Head of caudate nucleus (tissue), 42 donors: ENCODE data around the gene NUP214.
"Not testable (repeated sequence)": the region's sequence is repeated elsewhere in the genome, so short reads cannot be mapped to it uniquely, and the experiment has no call there.

Source experiments
- DNase-seq, 42 donors: peaks; one replicate each; pipeline versions ENCODE4 v3.0.0 to v3.0.0-alpha.2; 2020 to 2021; ENCODE audit warnings: mixed read lengths in 7 of 42
- intact Hi-C: fragments of 100-400 bp; cut with DNase I; formaldehyde crosslinking; loops from one replicate; pipeline ENCODE4 v1.15.0; 2022

Gene NUP214

DNA sequence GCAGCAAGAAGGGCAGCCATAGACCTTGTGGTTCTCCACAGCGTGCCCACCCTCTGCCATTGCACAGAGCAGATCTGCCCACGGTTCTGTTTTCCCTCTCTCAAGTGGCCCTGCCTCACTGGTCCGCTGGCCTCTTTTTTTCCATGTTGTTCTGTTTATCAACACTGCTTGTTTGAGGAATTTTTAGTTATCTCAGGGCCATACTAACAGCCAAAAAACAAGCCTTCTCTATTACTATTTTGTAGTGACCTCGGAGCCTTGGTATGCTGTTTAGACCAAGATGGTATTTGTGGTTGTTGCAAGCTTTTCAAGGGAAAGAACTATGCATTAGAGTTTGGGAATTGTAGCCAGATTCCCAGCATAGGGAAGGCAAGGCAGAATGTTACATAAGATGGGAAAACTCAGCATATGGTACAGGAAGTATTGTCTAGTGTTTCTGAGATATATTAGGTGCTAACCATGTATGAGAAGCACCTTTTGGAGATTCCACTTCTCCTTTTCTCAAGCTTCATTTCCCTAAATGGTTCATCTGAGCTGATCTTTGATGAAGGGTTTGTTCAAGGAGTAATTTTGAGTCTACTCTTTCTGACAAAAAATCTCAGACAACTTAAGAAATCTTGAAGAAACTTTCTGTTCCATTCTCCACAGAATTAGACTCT is 54.3 kb downstream of the NUP214 start:
- intact Hi-C loops = loop anchor here (5.0 kb wide), 1 partner anchor 158 kb away; no protein-coding TSS in a partner anchor
- no peak for DNase-seq

DNA sequence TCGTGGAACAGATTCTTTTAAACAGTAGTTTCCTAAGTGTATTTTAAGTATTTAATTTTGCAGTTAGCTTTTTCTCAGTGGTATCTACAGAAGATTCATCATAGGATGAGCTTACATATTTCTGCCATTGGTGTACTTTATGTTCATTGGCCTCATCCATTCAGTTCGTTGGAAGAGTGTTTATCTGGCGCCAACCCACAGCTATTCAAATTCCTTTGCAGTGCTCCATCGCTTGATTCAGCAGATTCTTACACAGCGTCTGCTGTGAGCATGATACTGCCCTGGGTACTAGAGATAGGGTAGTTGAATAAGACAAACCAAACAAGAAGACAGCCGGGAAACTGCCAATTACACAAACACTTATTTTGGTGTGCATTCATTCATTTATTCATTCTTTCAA is 55.1 kb downstream of the NUP214 start:
- intact Hi-C loops = no loop called here
- no peak for DNase-seq

DNA sequence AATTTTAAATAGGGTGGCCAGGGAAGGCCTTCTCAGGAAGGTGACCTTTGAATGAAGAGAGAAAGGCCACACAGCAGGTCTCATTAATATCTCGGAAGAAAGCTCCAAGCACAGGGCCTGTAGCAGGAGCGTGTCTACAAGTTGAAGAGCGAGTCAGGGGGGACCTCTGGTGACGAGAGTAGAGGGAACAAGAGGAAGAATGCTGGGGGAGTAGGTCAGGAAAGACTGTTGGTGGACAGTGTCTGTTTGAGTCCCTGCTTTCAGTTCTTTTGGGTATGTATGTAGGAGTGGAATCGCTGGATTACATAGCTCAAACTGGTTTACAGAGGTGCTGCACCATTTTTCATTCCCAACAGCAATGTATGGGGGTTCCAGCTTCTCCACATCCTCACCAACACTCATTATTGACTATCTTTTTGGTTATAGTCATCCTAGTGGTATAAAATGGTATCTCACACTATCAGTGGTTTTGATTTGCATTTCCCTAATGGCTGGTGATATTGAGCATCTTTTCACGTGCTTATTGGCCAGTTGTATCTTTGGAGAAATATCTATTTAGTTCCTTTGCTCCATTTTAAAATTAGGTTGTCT is 55.8 kb downstream of the NUP214 start:
- no peak for DNase-seq
- intact Hi-C loops = no loop called here

DNA sequence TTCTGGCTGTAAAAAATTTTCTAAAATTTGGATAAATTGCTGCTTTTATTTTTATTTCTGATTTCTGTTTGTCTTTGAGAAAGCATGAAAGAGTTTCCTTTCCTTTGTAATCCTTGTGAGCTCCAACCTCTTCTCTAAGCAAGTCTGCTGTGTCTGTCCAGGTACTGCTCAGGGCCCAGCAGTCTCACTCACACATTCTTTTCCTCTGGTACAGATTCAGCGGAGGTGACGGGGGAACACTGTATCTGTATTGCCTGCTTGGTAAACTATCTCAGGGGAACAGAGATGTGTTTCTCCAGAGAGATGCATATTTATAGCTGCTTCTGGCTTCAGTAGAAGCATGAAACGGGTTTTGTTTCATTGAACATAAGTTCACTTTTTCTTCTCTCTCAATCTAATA is 60.5 kb downstream of the NUP214 start:
- intact Hi-C loops = no loop called here
- no peak for DNase-seq

DNA sequence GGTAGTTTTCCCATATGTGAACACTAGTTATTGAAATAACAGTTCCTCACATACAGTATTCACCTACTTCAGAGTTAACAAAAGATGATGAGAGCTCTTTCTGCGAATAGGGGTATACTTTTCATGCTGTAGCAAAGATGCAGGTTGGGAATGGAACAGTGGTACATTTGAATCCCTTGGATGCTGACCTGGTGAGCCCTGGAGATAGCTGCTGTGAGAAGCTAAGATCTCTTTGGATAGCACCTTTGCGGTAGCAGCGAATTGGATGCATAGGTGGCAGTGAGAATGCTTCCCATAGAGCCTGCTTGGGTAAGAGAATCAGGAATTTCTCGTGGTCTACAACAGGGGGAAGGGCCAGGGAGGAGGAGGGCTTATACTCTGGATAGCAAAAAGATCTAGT is 61.2 kb downstream of the NUP214 start:
- no peak for DNase-seq
- intact Hi-C loops = no loop called here

DNA sequence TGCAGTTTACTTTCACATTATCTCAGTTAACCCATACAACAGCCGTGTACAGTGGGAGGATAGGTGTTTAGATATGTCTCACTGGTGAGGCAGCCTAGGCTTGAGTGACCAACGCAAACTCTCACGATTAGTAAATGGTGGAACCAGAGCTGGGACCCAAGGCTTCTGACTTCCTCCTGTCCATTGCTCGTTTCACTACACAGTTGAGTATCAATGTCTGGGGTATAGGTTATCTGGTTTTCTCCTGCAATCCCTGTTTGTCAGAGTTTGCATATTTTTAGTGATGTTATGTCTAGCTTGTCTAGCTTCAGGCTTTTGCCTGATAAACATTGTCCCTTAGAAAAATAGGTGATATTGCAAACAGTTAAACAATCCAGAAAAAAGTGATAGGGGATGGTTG is 62.6 kb downstream of the NUP214 start:
- no peak for DNase-seq
- intact Hi-C loops = no loop called here

DNA sequence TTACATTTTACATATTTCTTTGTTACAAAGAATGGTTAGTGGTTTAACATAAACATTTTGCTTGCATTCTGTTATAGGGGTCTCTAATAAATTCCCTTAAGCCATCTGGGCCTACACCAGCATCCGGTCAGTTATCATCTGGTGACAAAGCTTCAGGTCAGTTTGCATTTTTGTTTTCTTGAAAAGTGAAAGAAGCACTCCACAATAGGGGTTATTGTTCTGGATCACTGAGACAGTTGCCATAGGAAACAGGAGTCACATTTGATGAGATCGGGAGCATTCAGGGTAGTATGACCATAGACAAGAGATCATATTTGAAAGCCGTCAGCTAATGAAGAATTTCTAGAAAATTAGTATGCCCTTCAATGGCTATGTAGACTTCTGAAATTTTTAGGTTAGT is 63.6 kb downstream of the NUP214 start:
- intact Hi-C loops = no loop called here
- no peak for DNase-seq

DNA sequence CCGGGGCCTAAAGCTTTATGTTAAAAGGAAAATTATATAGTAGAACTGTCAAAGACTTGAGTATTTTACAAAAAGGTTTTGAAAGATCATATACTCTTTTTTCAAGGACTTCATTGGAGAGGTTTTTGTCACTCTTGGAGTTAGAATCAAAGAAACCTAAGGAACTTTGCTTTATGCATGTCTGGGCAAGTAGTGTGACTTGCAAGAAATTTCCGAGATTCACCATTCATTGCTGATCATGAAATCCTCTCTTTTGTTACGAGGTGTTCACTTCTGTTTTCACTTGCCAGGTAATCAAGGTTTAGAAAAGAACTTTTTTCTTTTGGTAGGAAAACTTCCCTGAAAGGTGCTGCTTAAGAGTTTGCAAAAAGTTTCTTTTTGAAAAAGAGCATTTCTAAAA is 64.8 kb downstream of the NUP214 start:
- intact Hi-C loops = no loop called here
- DNase-seq = no peak

DNA sequence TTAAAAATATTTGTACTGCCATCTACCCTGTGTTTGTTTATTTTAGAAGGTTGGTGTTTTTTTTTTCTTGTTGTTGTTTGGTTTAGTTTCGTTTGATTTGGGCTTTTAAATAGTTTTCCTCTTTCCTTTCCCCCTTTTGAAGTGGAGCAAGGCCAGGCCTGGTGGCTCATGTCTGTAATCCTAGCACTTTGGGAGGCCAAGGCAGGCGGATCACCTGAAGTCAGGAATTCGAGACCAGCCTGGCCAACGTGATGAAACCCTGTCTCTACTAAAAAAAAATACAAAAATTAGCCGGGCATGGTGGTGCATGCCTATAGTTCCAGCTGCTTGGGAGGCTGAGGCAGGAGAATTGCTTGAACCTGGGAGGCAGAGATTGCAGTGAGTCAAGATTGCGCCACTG is 65.6 kb downstream of the NUP214 start:
- DNase-seq, intact Hi-C loops: not testable (repeated sequence)

DNA sequence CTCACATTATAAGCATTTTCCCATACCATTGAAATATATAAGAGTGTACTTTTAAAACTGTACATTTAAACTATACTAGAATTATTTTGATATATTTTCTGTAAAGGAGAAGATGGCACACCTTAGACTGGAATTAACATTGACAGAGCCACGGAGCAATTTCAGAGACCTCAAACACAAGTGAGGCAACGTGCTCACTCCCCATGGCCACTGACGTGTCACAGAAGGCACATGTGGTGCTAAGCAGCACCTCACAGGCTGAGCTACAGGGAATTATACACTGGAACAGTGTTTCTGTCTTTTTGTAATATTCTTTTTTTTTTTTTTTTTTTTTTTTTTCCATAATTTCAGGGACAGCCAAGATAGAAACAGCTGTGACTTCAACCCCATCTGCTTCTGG is 66.5 kb downstream of the NUP214 start:
- intact Hi-C loops = no loop called here
- no peak for DNase-seq

DNA sequence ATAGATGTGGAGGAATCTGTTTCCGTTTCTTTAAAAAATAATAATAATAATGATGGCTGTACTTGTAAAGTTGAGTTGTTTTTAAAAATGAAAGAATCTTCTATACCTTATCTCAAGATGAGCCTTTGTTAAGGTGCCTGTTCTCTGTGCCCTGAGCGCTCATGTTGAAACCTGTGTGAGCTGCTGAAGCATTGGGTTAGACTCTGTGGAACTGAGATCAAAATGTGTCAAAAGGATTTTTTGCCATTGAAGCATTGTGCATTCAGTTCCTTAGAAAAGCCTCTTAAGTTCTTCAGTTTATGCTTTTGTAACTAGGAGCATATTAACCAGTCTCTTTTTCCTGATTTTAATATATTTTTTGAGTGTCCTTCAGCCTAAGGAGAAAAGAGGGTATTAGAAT is 67.7 kb downstream of the NUP214 start:
- DNase-seq = no peak
- intact Hi-C loops = no loop called here

DNA sequence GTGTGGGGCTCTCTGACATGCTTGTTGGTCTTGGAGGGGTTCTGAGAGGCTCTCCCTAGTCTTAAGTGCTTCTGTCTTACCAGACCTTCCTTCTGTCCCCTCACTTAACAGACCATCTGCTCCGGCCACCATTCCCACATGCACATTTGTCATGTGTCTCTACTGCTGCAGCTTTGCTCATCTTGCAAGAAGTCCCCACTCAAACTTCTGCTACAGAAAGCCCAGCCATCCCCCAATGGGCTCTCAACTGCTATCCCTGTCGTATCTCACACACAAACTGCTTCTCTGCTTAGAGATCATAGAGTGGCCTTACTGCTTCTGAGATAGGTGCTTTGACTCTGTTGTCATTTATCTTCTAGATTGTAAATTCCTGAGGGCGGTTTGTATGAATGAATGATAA is 69.4 kb downstream of the NUP214 start:
- intact Hi-C loops = no loop called here
- no peak for DNase-seq

DNA sequence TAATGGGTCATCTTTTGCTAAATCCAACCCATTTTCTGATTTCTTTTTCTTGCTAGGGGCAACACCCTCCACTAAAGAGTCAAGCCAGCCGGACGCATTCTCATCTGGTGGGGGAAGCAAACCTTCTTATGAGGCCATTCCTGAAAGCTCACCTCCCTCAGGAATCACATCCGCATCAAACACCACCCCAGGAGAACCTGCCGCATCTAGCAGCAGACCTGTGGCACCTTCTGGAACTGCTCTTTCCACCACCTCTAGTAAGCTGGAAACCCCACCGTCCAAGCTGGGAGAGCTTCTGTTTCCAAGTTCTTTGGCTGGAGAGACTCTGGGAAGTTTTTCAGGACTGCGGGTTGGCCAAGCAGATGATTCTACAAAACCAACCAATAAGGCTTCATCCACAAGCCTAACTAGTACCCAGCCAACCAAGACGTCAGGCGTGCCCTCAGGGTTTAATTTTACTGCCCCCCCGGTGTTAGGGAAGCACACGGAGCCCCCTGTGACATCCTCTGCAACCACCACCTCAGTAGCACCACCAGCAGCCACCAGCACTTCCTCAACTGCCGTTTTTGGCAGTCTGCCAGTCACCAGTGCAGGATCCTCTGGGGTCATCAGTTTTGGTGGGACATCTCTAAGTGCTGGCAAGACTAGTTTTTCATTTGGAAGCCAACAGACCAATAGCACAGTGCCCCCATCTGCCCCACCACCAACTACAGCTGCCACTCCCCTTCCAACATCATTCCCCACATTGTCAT is 72.0 kb downstream of the NUP214 start:
- intact Hi-C loops = no loop called here
- peak in 3 of 42 donors; percentile 13 to 45 (median 26) for DNase-seq

DNA sequence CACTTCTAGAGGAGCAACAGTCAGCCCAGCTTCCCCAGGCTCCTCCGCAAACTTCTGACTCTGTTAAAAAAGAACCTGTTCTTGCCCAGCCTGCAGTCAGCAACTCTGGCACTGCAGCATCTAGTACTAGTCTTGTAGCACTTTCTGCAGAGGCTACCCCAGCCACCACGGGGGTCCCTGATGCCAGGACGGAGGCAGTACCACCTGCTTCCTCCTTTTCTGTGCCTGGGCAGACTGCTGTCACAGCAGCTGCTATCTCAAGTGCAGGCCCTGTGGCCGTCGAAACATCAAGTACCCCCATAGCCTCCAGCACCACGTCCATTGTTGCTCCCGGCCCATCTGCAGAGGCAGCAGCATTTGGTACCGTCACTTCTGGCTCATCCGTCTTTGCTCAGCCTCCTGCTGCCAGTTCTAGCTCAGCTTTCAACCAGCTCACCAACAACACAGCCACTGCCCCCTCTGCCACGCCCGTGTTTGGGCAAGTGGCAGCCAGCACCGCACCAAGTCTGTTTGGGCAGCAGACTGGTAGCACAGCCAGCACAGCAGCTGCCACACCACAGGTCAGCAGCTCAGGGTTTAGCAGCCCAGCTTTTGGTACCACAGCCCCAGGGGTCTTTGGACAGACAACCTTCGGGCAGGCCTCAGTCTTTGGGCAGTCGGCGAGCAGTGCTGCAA is 72.8 kb downstream of the NUP214 start:
- intact Hi-C loops = no loop called here
- DNase-seq = no peak

DNA sequence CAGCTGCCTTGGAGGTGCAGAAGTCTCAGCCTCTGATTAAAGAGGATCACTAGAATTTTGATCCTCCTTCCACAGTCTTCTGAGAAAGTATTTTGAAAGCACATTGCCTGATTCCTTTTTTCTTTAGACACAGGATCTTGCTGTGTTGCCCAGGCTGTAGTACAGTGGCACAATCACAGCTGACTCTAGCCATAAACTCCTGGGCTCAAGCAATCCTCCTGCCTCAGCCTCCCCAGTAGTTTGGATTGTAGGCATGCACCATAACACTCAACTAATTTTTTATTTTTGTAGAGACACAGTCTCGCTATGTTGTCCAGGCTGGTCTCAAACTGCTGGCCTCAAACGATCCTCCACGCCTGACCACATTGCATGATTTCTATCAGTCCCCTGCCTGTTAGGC is 76.5 kb downstream of the NUP214 start:
- DNase-seq = no peak
- intact Hi-C loops = no loop called here

DNA sequence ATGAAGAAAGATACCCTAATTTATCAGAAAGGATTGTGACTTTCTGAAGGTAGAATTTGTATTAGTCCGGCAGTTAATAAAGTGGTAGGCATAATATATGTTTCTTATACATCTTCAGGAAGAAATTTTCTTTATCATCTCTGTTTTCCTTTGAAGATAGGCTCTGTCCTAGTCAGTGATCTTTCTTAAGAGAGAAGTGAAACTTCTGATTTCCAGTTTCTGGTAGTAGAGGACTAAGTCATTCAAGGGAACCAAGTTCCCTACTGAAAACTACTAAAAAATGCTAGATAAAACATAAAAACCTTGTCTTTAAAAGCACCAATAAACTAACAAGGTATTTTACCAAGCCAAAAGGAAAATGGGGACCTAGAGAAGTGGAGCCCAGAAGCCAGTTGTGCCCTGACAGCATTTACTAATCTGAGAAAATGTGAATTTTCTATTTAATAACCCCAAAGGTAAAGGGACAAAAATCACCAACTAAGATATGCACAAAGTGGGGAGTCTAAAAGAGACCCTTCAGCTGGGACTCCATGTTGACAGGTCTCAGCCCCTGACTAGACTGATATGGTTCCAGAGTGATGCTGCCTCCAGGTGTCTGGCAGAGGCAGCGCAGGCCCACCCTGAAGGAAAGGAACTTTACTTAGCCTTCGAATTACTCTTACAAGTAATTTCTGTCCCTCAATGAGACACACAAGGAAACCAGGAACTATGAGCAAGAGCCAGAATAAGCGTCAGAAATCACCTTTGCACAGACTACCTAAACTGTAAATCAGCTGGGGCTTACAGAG is 78.2 kb downstream of the NUP214 start:
- intact Hi-C loops = no loop called here

DNA sequence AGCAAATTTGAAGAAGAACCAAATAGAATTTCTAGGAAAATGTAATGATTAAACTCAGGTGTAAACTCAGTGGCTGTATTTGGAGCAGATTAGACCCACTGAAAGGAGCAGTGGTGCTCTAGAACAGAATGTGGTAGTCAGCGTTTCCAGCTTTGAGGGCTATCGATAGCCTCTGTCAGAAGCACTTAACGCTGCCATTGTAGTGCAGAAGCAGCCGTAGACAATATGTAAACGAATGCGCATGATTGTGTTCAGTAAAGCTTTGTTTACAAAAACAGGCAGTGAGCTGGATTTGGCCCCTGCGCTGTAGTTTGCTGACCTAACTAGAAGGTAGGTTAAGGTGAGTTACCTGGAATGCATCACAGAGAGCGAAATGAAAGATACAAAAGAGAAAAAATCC is 78.9 kb downstream of the NUP214 start:
- DNase-seq = no peak
- intact Hi-C loops = no loop called here

More for the DNA sequence above, 78.2 kb downstream of the NUP214 start:
- no peak for DNase-seq

DNA sequence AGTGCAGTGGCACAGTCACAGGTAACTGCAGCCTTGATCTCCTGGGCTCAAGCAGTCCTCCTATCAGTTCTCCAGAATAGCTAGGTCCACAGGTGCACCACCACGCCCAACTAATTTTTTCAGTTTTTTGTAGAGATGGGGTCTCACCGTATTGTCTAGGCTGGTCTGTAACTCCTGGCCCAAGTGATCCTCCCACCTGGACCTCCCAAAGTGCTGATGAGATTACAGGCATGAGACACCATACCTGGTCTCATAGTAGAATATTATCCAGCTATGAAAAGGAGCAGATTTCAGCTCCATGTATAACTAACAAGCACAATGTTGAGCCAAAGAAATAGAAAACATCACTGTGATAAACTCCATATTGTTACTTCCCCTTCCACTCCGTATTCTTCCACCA is 81.1 kb downstream of the NUP214 start:
- no peak for DNase-seq
- intact Hi-C loops = no loop called here

DNA sequence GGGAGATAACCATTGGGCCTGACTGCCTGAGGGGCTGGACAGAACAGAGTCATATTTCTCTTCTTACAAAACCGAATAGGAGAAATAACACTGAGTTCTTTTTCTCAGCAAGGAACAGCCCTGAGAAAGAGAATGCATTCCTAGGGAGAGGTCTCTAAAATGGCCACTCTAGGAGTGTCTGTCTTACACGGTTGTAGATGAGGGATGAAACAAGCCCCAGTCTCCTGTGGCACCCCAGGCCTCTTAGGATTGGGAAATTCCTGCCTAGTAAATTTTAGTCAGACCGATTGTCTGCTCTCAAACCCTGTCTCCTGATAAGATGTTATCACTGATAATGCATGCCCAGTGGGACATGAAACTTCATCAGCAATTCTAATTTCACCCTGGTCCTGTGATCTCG is 86.5 kb downstream of the NUP214 start:
- not testable (repeated sequence) for DNase-seq

More for the DNA sequence above, 86.5 kb downstream of the NUP214 start:
- intact Hi-C loops = not testable (repeated sequence)
